H9 (cell line): ENCODE data around the gene PSMA2. TPM values are rescaled to one million over a fixed set of nuclear protein-coding genes. Genes with fewer than 3 reads are reported as not detected.

Source experiments
- DNase-seq: peaks from one replicate; pipeline ENCODE4 v3.0.0-alpha.2; 2017
- H2AFZ ChIP-seq: one replicate; pipeline ENCODE4 v1.6.1; 2013; ENCODE audit warnings: mild to moderate bottlenecking, low read length, control low read depth, moderate library complexity
- H2AK5ac ChIP-seq: 2 replicates; pipeline ENCODE4 v1.6.1; 2013; ENCODE audit warnings: low read length, control low read depth, mixed read lengths; ENCODE audit not compliant: insufficient read length
- H2BK120ac ChIP-seq: one replicate; pipeline ENCODE4 v1.6.1; 2013; ENCODE audit warnings: low read depth, mild to moderate bottlenecking, low read length, control low read depth, inconsistent platforms; ENCODE audit not compliant: poor library complexity, severe bottlenecking
- H2BK12ac ChIP-seq: 2 replicates; pipeline ENCODE4 v1.6.1; 2013; ENCODE audit warnings: low read length, control low read depth, mixed read lengths, low read depth; ENCODE audit not compliant: insufficient read length
- H2BK15ac ChIP-seq: 2 replicates; pipeline ENCODE4 v1.6.1; 2013; ENCODE audit warnings: low read depth, low read length, control low read depth
- H2BK20ac ChIP-seq: one replicate; pipeline ENCODE4 v1.6.1; 2013; ENCODE audit warnings: low read depth, mild to moderate bottlenecking, low read length, control low read depth, inconsistent platforms; ENCODE audit not compliant: poor library complexity, severe bottlenecking
- H2BK5ac ChIP-seq: 2 replicates; pipeline ENCODE4 v1.6.1; 2013; ENCODE audit warnings: low read length, control low read depth, mixed read lengths; ENCODE audit not compliant: insufficient read length
- H3K14ac ChIP-seq: 2 replicates; pipeline ENCODE4 v1.6.1; 2013; ENCODE audit warnings: low read length, control low read depth; ENCODE audit not compliant: insufficient read depth
- H3K18ac ChIP-seq: 2 replicates; pipeline ENCODE4 v1.6.1; 2013; ENCODE audit warnings: low read depth, mild to moderate bottlenecking, mixed read lengths, low read length, control low read depth; ENCODE audit not compliant: insufficient read length
- H3K23ac ChIP-seq: 2 replicates; pipeline ENCODE4 v1.6.1; 2013; ENCODE audit warnings: low read length, control low read depth, mixed read lengths, low read depth; ENCODE audit not compliant: insufficient read length
- H3K23me2 ChIP-seq: 2 replicates; pipeline ENCODE4 v1.6.1; 2013; ENCODE audit warnings: low read depth, mild to moderate bottlenecking, mixed read lengths, low read length, control low read depth; ENCODE audit not compliant: insufficient read length, poor library complexity, severe bottlenecking
- H3K27ac ChIP-seq: 2 replicates; pipeline ENCODE4 v1.5.1; 2013; ENCODE audit warnings: low read length, control low read depth, mixed read lengths, low read depth; ENCODE audit not compliant: insufficient read length
- H3K27me3 ChIP-seq: 2 replicates; pipeline ENCODE4 v1.6.1; 2013; ENCODE audit warnings: low read length, control low read depth, inconsistent platforms; ENCODE audit not compliant: insufficient read depth
- H3K4ac ChIP-seq: 2 replicates; pipeline ENCODE4 v1.6.1; 2013; ENCODE audit warnings: low read depth, mild to moderate bottlenecking, control low read depth, inconsistent platforms, low read length, moderate library complexity
- H3K4me1 ChIP-seq: 2 replicates; pipeline ENCODE4 v1.6.1; 2013; ENCODE audit warnings: low read length, control low read depth, inconsistent platforms; ENCODE audit not compliant: insufficient read depth
- H3K4me2 ChIP-seq: 2 replicates; pipeline ENCODE4 v1.6.1; 2013; ENCODE audit warnings: low read length, control low read depth, mixed read lengths; ENCODE audit not compliant: insufficient read length, insufficient read depth
- H3K56ac ChIP-seq: 2 replicates; pipeline ENCODE4 v1.6.1; 2013; ENCODE audit warnings: low read depth, mild to moderate bottlenecking, mixed read lengths, low read length, control low read depth; ENCODE audit not compliant: insufficient read length
- H3K79me1 ChIP-seq: 2 replicates; pipeline ENCODE4 v1.6.1; 2013; ENCODE audit warnings: low read depth, mild to moderate bottlenecking, moderate library complexity, low read length, control low read depth, inconsistent platforms; ENCODE audit not compliant: insufficient read depth, poor library complexity, severe bottlenecking
- H3K79me2 ChIP-seq: 2 replicates; pipeline ENCODE4 v1.6.1; 2013; ENCODE audit warnings: low read length, control low read depth, inconsistent platforms; ENCODE audit not compliant: insufficient read depth
- H3K9ac ChIP-seq: 2 replicates; pipeline ENCODE4 v1.6.1; 2013; ENCODE audit warnings: low read length, control low read depth, mixed read lengths; ENCODE audit not compliant: insufficient read length; ENCODE audit errors: extremely low read depth
- H3K9me3 ChIP-seq: one replicate; pipeline ENCODE4 v1.6.1; 2013; ENCODE audit warnings: low read depth, low read length, inconsistent platforms; ENCODE audit not compliant: control insufficient read depth
- H3T11ph ChIP-seq: one replicate; pipeline ENCODE4 v1.6.1; 2013; ENCODE audit warnings: mild to moderate bottlenecking, low read length, control low read depth, inconsistent platforms
- H4K20me1 ChIP-seq: one replicate; pipeline ENCODE4 v1.6.1; 2013; ENCODE audit not compliant: control insufficient read depth, insufficient read length, insufficient read depth
- H4K5ac ChIP-seq: 2 replicates; pipeline ENCODE4 v1.6.1; 2013; ENCODE audit warnings: low read depth, mild to moderate bottlenecking, mixed read lengths, low read length, control low read depth; ENCODE audit not compliant: insufficient read length
- H4K8ac ChIP-seq: replicated peaks from 2 replicates; pipeline ENCODE4 v1.6.1; 2013; ENCODE audit warnings: low read length, control low read depth, mixed read lengths, low read depth; ENCODE audit not compliant: insufficient read length
- H4K91ac ChIP-seq: 2 replicates; pipeline ENCODE4 v1.6.1; 2013; ENCODE audit warnings: low read depth, mild to moderate bottlenecking, moderate library complexity, mixed read lengths, low read length, control low read depth; ENCODE audit not compliant: insufficient read length
- H3K27ac Mint-ChIP-seq, 3 experiments: 2 replicates in 2 of 3; 3 replicates in 1 of 3; pipeline ENCODE4 v1.8.0; 2020 to 2021; ENCODE audit warnings: mixed read lengths in 3 of 3, mild to moderate bottlenecking in 1 of 3, moderate library complexity in 1 of 3
- H3K27me3 Mint-ChIP-seq: 2 replicates; pipeline ENCODE4 v1.8.0; 2021; ENCODE audit warnings: low read depth, mild to moderate bottlenecking, moderate library complexity, mixed read lengths
- H3K36me3 Mint-ChIP-seq, 3 experiments: 2 replicates in 2 of 3; 3 replicates in 1 of 3; pipeline ENCODE4 v1.8.0; 2020 to 2021; ENCODE audit warnings: low read depth in 3 of 3, mixed read lengths in 3 of 3; ENCODE audit not compliant: insufficient read depth in 1 of 3
- H3K4me1 Mint-ChIP-seq, 2 experiments: 2 replicates each; pipeline ENCODE4 v1.8.0; 2020; ENCODE audit warnings: mixed read lengths in 2 of 2
- H3K4me3 Mint-ChIP-seq, 2 experiments: 2 replicates in 1 of 2; 3 replicates in 1 of 2; pipeline ENCODE4 v1.8.0; 2020 to 2021; ENCODE audit warnings: mild to moderate bottlenecking in 2 of 2, mixed read lengths in 2 of 2, moderate library complexity in 1 of 2
- H3K9me3 Mint-ChIP-seq, 2 experiments: 2 replicates in 1 of 2; 3 replicates in 1 of 2; pipeline ENCODE4 v1.8.0; 2020; ENCODE audit warnings: mild to moderate bottlenecking in 2 of 2, mixed read lengths in 2 of 2, moderate library complexity in 1 of 2
- WGBS: extraction: QIAGEN DNeasy Blood & Tissue Kit; methylation state at CpG from one replicate; pipeline ENCODE4 v1.1.7; 2013; ENCODE audit warnings: missing lambda C conversion rate, low lambda C conversion rate, mixed read lengths; ENCODE audit not compliant: insufficient read length; ENCODE audit errors: extremely low coverage; 5-methylcytosine and 5-hydroxymethylcytosine counted together
- total RNA-seq: library from RNA; stranded (reverse); gene quantifications from 2 replicates; pipeline ENCODE4 v1.2.1, GENCODE V29; 2021
- TF ChIP-seq, protein P1 (sequence below): fragments of 200-600 bp; sonication (generic); conservative IDR thresholded peaks from 3 replicates; pipeline ENCODE4 v1.8.0; 2021; ENCODE audit warnings: antibody characterized with exemption, mild to moderate bottlenecking

Gene PSMA2
- total RNA-seq, 1 experiment from 2014 or later, result 227 TPM

DNA sequence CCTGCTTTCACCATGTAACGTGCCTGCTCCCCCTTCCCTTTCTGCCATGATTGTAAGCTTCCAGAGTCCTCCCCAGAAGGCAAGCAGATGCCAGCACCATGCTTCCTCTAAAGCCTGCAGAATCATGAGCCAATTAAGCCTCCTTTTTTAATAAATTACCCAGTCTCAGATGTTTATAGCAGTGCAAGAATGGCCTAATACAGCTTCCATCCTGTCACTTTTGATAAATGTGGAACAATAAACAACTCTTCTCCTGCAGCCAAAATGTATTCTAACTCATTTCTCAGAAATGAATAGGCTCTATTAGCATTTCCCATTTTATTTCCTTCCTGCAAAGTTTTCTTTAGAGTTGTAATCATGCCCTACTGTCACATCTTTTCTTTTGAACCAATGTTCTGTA is 63.5 kb downstream of the PSMA2 start:
- Histone ChIP-seq H3K9me3 (no peaks in the 10 kb centered on the region), H2BK20ac (no peak overlapping the region), H3K27ac (no peak overlapping the region), H3K18ac (no peak overlapping the region), H3K4ac (no peak overlapping the region), H3K23me2 (no peaks in the 10 kb centered on the region), H3K27me3 (no peaks in the 10 kb centered on the region), H4K8ac (no peak overlapping the region), H3K14ac (no peak overlapping the region), H3K9ac (no peak overlapping the region), H4K20me1 (no peaks in the 10 kb centered on the region), H4K5ac (no peak overlapping the region), H2BK5ac (no peak overlapping the region), H2BK12ac (no peak overlapping the region), H2BK15ac (no peak overlapping the region), H3K4me1 (peaks cover 4% of the 10 kb centered on the region; the same call in 1 of the 2 replicates), H3K79me1 (no peaks in the 10 kb centered on the region), H2AK5ac (no peak overlapping the region), H2AFZ (no peak overlapping the region), H2BK120ac (no peak overlapping the region), H3K79me2 (no peaks in the 10 kb centered on the region), H3K4me2 (no peak overlapping the region), H3K23ac (no peak overlapping the region), H3K56ac (no peak overlapping the region), H3T11ph (no peak overlapping the region), H4K91ac (no peak overlapping the region)
- peaks cover 17 to 29% of the 10 kb centered on the region in 2 experiments for H3K4me1 Mint-ChIP-seq
- TF ChIP-seq, protein P1, sequence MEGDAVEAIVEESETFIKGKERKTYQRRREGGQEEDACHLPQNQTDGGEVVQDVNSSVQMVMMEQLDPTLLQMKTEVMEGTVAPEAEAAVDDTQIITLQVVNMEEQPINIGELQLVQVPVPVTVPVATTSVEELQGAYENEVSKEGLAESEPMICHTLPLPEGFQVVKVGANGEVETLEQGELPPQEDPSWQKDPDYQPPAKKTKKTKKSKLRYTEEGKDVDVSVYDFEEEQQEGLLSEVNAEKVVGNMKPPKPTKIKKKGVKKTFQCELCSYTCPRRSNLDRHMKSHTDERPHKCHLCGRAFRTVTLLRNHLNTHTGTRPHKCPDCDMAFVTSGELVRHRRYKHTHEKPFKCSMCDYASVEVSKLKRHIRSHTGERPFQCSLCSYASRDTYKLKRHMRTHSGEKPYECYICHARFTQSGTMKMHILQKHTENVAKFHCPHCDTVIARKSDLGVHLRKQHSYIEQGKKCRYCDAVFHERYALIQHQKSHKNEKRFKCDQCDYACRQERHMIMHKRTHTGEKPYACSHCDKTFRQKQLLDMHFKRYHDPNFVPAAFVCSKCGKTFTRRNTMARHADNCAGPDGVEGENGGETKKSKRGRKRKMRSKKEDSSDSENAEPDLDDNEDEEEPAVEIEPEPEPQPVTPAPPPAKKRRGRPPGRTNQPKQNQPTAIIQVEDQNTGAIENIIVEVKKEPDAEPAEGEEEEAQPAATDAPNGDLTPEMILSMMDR, result no peak
- no peak overlapping the region for H3K27ac Mint-ChIP-seq
- no CpG with 5 or more reads among the region's 1 CpG for WGBS
- DNase-seq, result no peak
- H3K9me3 Mint-ChIP-seq, result peaks cover 37 to 48% of the 10 kb centered on the region in 2 experiments
- peaks cover 7% of the 10 kb centered on the region for H3K27me3 Mint-ChIP-seq
- peaks cover 40 to 49% (median 46%) of the 10 kb centered on the region in 3 experiments for H3K36me3 Mint-ChIP-seq
- no peak overlapping the region for H3K4me3 Mint-ChIP-seq

Other genes starting within 250 kb of the PSMA2 start
- 2.9 and 3.8 TPM in 2 replicates for gene C7orf25, start 20.1 kb downstream of the PSMA2 start, total RNA-seq
- 97.2 and 101 TPM in 2 replicates for gene MRPL32, start 202 bp upstream of the PSMA2 start, total RNA-seq
- gene HECW1, start 180.5 kb upstream of the PSMA2 start, total RNA-seq, result 4.5 and 5.0 TPM in 2 replicates